Ishikawa (cell line): ENCODE data around the gene TMIGD1.

Experiments used
- EP300 ChIP-seq: IDR thresholded peaks from 2 replicates; pipeline ENCODE4 v1.6.1; 2012; ENCODE audit warnings: borderline replicate concordance
- NFIC ChIP-seq: IDR thresholded peaks from 2 replicates; pipeline ENCODE4 v1.6.1; 2012
- RAD21 ChIP-seq: IDR thresholded peaks from 2 replicates; pipeline ENCODE4 v1.6.1; 2012; ENCODE audit warnings: low read depth
- REST ChIP-seq: IDR thresholded peaks from 2 replicates; pipeline ENCODE4 v1.6.1; 2012; ENCODE audit warnings: low read depth, mild to moderate bottlenecking
- TAF1 ChIP-seq: IDR thresholded peaks from 2 replicates; pipeline ENCODE4 v1.6.1; 2012; ENCODE audit warnings: low read depth, mild to moderate bottlenecking
- TEAD4 ChIP-seq: IDR thresholded peaks from 2 replicates; pipeline ENCODE4 v1.6.1; 2012
- YY1 ChIP-seq: IDR thresholded peaks from 2 replicates; pipeline ENCODE4 v1.6.1; 2012; ENCODE audit warnings: low read depth
- TF ChIP-seq, protein P1 (sequence below): IDR thresholded peaks from 2 replicates; pipeline ENCODE4 v1.6.1; 2012

GRCh38 chr17:30300818-30301217, 33.0 kb downstream of the TMIGD1 start:
- TF ChIP-seq TAF1 = no peak
- no peak for TF ChIP-seq NFIC
- TF ChIP-seq RAD21 = no peak
- TF ChIP-seq, protein P1, sequence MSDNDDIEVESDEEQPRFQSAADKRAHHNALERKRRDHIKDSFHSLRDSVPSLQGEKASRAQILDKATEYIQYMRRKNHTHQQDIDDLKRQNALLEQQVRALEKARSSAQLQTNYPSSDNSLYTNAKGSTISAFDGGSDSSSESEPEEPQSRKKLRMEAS = no peak
- TF ChIP-seq YY1 = no peak
- no peak for TF ChIP-seq TEAD4
- TF ChIP-seq REST = no peak
- TF ChIP-seq EP300 = no peak
